H9 (cell line): Measurements from ENCODE around the gene LHFPL5. TPM values are rescaled to one million over a fixed set of nuclear protein-coding genes. Genes with fewer than 3 reads are reported as not detected.

Source experiments
- DNase-seq: peaks from one replicate; pipeline ENCODE4 v3.0.0-alpha.2; 2017
- H2AFZ ChIP-seq: one replicate; pipeline ENCODE4 v1.6.1; 2013; ENCODE audit warnings: mild to moderate bottlenecking, low read length, control low read depth, moderate library complexity
- H2AK5ac ChIP-seq: 2 replicates; pipeline ENCODE4 v1.6.1; 2013; ENCODE audit warnings: low read length, control low read depth, mixed read lengths; ENCODE audit not compliant: insufficient read length
- H2BK120ac ChIP-seq: one replicate; pipeline ENCODE4 v1.6.1; 2013; ENCODE audit warnings: low read depth, mild to moderate bottlenecking, low read length, control low read depth, inconsistent platforms; ENCODE audit not compliant: poor library complexity, severe bottlenecking
- H2BK12ac ChIP-seq: 2 replicates; pipeline ENCODE4 v1.6.1; 2013; ENCODE audit warnings: low read length, control low read depth, mixed read lengths, low read depth; ENCODE audit not compliant: insufficient read length
- H2BK15ac ChIP-seq: 2 replicates; pipeline ENCODE4 v1.6.1; 2013; ENCODE audit warnings: low read depth, low read length, control low read depth
- H2BK20ac ChIP-seq: one replicate; pipeline ENCODE4 v1.6.1; 2013; ENCODE audit warnings: low read depth, mild to moderate bottlenecking, low read length, control low read depth, inconsistent platforms; ENCODE audit not compliant: poor library complexity, severe bottlenecking
- H2BK5ac ChIP-seq: 2 replicates; pipeline ENCODE4 v1.6.1; 2013; ENCODE audit warnings: low read length, control low read depth, mixed read lengths; ENCODE audit not compliant: insufficient read length
- H3K14ac ChIP-seq: 2 replicates; pipeline ENCODE4 v1.6.1; 2013; ENCODE audit warnings: low read length, control low read depth; ENCODE audit not compliant: insufficient read depth
- H3K18ac ChIP-seq: 2 replicates; pipeline ENCODE4 v1.6.1; 2013; ENCODE audit warnings: low read depth, mild to moderate bottlenecking, mixed read lengths, low read length, control low read depth; ENCODE audit not compliant: insufficient read length
- H3K23ac ChIP-seq: 2 replicates; pipeline ENCODE4 v1.6.1; 2013; ENCODE audit warnings: low read length, control low read depth, mixed read lengths, low read depth; ENCODE audit not compliant: insufficient read length
- H3K23me2 ChIP-seq: 2 replicates; pipeline ENCODE4 v1.6.1; 2013; ENCODE audit warnings: low read depth, mild to moderate bottlenecking, mixed read lengths, low read length, control low read depth; ENCODE audit not compliant: insufficient read length, poor library complexity, severe bottlenecking
- H3K27ac ChIP-seq: 2 replicates; pipeline ENCODE4 v1.5.1; 2013; ENCODE audit warnings: low read length, control low read depth, mixed read lengths, low read depth; ENCODE audit not compliant: insufficient read length
- H3K27me3 ChIP-seq: 2 replicates; pipeline ENCODE4 v1.6.1; 2013; ENCODE audit warnings: low read length, control low read depth, inconsistent platforms; ENCODE audit not compliant: insufficient read depth
- H3K4ac ChIP-seq: 2 replicates; pipeline ENCODE4 v1.6.1; 2013; ENCODE audit warnings: low read depth, mild to moderate bottlenecking, control low read depth, inconsistent platforms, low read length, moderate library complexity
- H3K4me1 ChIP-seq: 2 replicates; pipeline ENCODE4 v1.6.1; 2013; ENCODE audit warnings: low read length, control low read depth, inconsistent platforms; ENCODE audit not compliant: insufficient read depth
- H3K4me2 ChIP-seq: 2 replicates; pipeline ENCODE4 v1.6.1; 2013; ENCODE audit warnings: low read length, control low read depth, mixed read lengths; ENCODE audit not compliant: insufficient read length, insufficient read depth
- H3K56ac ChIP-seq: 2 replicates; pipeline ENCODE4 v1.6.1; 2013; ENCODE audit warnings: low read depth, mild to moderate bottlenecking, mixed read lengths, low read length, control low read depth; ENCODE audit not compliant: insufficient read length
- H3K79me1 ChIP-seq: 2 replicates; pipeline ENCODE4 v1.6.1; 2013; ENCODE audit warnings: low read depth, mild to moderate bottlenecking, moderate library complexity, low read length, control low read depth, inconsistent platforms; ENCODE audit not compliant: insufficient read depth, poor library complexity, severe bottlenecking
- H3K79me2 ChIP-seq: 2 replicates; pipeline ENCODE4 v1.6.1; 2013; ENCODE audit warnings: low read length, control low read depth, inconsistent platforms; ENCODE audit not compliant: insufficient read depth
- H3K9ac ChIP-seq: 2 replicates; pipeline ENCODE4 v1.6.1; 2013; ENCODE audit warnings: low read length, control low read depth, mixed read lengths; ENCODE audit not compliant: insufficient read length; ENCODE audit errors: extremely low read depth
- H3K9me3 ChIP-seq: one replicate; pipeline ENCODE4 v1.6.1; 2013; ENCODE audit warnings: low read depth, low read length, inconsistent platforms; ENCODE audit not compliant: control insufficient read depth
- H3T11ph ChIP-seq: one replicate; pipeline ENCODE4 v1.6.1; 2013; ENCODE audit warnings: mild to moderate bottlenecking, low read length, control low read depth, inconsistent platforms
- H4K20me1 ChIP-seq: one replicate; pipeline ENCODE4 v1.6.1; 2013; ENCODE audit not compliant: control insufficient read depth, insufficient read length, insufficient read depth
- H4K5ac ChIP-seq: 2 replicates; pipeline ENCODE4 v1.6.1; 2013; ENCODE audit warnings: low read depth, mild to moderate bottlenecking, mixed read lengths, low read length, control low read depth; ENCODE audit not compliant: insufficient read length
- H4K8ac ChIP-seq: replicated peaks from 2 replicates; pipeline ENCODE4 v1.6.1; 2013; ENCODE audit warnings: low read length, control low read depth, mixed read lengths, low read depth; ENCODE audit not compliant: insufficient read length
- H4K91ac ChIP-seq: 2 replicates; pipeline ENCODE4 v1.6.1; 2013; ENCODE audit warnings: low read depth, mild to moderate bottlenecking, moderate library complexity, mixed read lengths, low read length, control low read depth; ENCODE audit not compliant: insufficient read length
- H3K27ac Mint-ChIP-seq, 3 experiments: 2 replicates in 2 of 3; 3 replicates in 1 of 3; pipeline ENCODE4 v1.8.0; 2020 to 2021; ENCODE audit warnings: mixed read lengths in 3 of 3, mild to moderate bottlenecking in 1 of 3, moderate library complexity in 1 of 3
- H3K27me3 Mint-ChIP-seq: 2 replicates; pipeline ENCODE4 v1.8.0; 2021; ENCODE audit warnings: low read depth, mild to moderate bottlenecking, moderate library complexity, mixed read lengths
- H3K36me3 Mint-ChIP-seq, 3 experiments: 2 replicates in 2 of 3; 3 replicates in 1 of 3; pipeline ENCODE4 v1.8.0; 2020 to 2021; ENCODE audit warnings: low read depth in 3 of 3, mixed read lengths in 3 of 3; ENCODE audit not compliant: insufficient read depth in 1 of 3
- H3K4me1 Mint-ChIP-seq, 2 experiments: 2 replicates each; pipeline ENCODE4 v1.8.0; 2020; ENCODE audit warnings: mixed read lengths in 2 of 2
- H3K4me3 Mint-ChIP-seq, 2 experiments: 2 replicates in 1 of 2; 3 replicates in 1 of 2; pipeline ENCODE4 v1.8.0; 2020 to 2021; ENCODE audit warnings: mild to moderate bottlenecking in 2 of 2, mixed read lengths in 2 of 2, moderate library complexity in 1 of 2
- H3K9me3 Mint-ChIP-seq, 2 experiments: 2 replicates in 1 of 2; 3 replicates in 1 of 2; pipeline ENCODE4 v1.8.0; 2020; ENCODE audit warnings: mild to moderate bottlenecking in 2 of 2, mixed read lengths in 2 of 2, moderate library complexity in 1 of 2
- CTCF ChIP-seq: fragments of 200-600 bp; sonication (generic); conservative IDR thresholded peaks from 3 replicates; pipeline ENCODE4 v1.8.0; 2021; ENCODE audit warnings: antibody characterized with exemption, mild to moderate bottlenecking
- WGBS: extraction: QIAGEN DNeasy Blood & Tissue Kit; methylation state at CpG from one replicate; pipeline ENCODE4 v1.1.7; 2013; ENCODE audit warnings: missing lambda C conversion rate, low lambda C conversion rate, mixed read lengths; ENCODE audit not compliant: insufficient read length; ENCODE audit errors: extremely low coverage; 5-methylcytosine and 5-hydroxymethylcytosine counted together
- total RNA-seq: library from RNA; stranded (reverse); gene quantifications from 2 replicates; pipeline ENCODE4 v1.2.1, GENCODE V29; 2021

LHFPL5 gene
- total RNA-seq, 1 experiment from 2014 or later: not detected

- Histone ChIP-seq H3K23me2 (peaks cover 3% of the 10 kb centered on the region), H2BK20ac (no peak overlapping the region), H3K79me2 (no peaks in the 10 kb centered on the region), H3K27ac (no peak overlapping the region), H3K4me2 (no peak overlapping the region), H4K5ac (no peak overlapping the region), H3K79me1 (no peaks in the 10 kb centered on the region), H4K20me1 (no peaks in the 10 kb centered on the region), H3K4me1 (no peaks in the 10 kb centered on the region), H3K9me3 (no peaks in the 10 kb centered on the region), H3K27me3 (no peaks in the 10 kb centered on the region), H3K18ac (no peak overlapping the region), H2BK12ac (no peak overlapping the region), H3K9ac (no peak overlapping the region), H2BK15ac (no peak overlapping the region), H2AK5ac (no peak overlapping the region), H2AFZ (no peak overlapping the region), H4K91ac (no peak overlapping the region), H4K8ac (no peak overlapping the region), H3K56ac (no peak overlapping the region), H3K14ac (no peak overlapping the region), H2BK120ac (no peak overlapping the region), H2BK5ac (no peak overlapping the region), H3K23ac (no peak overlapping the region), H3T11ph (no peak overlapping the region), H3K4ac (no peak overlapping the region)
- no peak overlapping the region for H3K4me3 Mint-ChIP-seq
- H3K4me1 Mint-ChIP-seq: peaks cover 13 to 14% of the 10 kb centered on the region in 2 experiments
- no peak for TF ChIP-seq CTCF
- no CpG with 5 or more reads among the region's 2 CpGs for WGBS
- no peak for DNase-seq
- H3K27ac Mint-ChIP-seq: no peak overlapping the region
- peaks cover 23% of the 10 kb centered on the region for H3K27me3 Mint-ChIP-seq
- no peaks in the 10 kb centered on the region; a peak in 1 of 7 replicates for H3K36me3 Mint-ChIP-seq
- H3K9me3 Mint-ChIP-seq: no peaks in the 10 kb centered on the region
Observed at GRCh38 chr6:35778437-35778836, 26.7 kb upstream of the LHFPL5 start.
